Panc1 (cell line): Measurements from ENCODE around the gene S1PR5. TPM values are rescaled to one million over a fixed set of nuclear protein-coding genes. Genes with fewer than 3 reads are reported as not detected.

Experiments used
- ATAC-seq: fragments of 200-7000 bp; cut with Tn5 transposase; 2 replicates; pipeline ENCODE4 v1.9.1; 2020; ENCODE audit warnings: mild to moderate bottlenecking, moderate library complexity
- BruUV-seq: library from RNA; stranded (reverse); fragments of 400-500 nt; replicated peaks from 2 replicates; lab custom pipeline; 2021; lab: Mats Ljungman, UMichigan
- CTCF ChIA-PET: fragments of 300-600 bp; sonication (Branson Sonifier 250); formaldehyde crosslinking; loops from one replicate; lab custom pipeline; 2022; ENCODE audit warnings: antibody characterized with exemption; lab: Charles Lee
- POLR2A ChIA-PET: fragments of 300-600 bp; sonication (Branson Sonifier 250); formaldehyde crosslinking; loops from one replicate; lab custom pipeline; 2022; ENCODE audit warnings: antibody characterized with exemption; lab: Charles Lee
- DNase-seq: peaks from one replicate; pipeline ENCODE4 v3.0.0-alpha.2; 2010; ENCODE audit warnings: low read depth, low spot score
- H3K27ac ChIP-seq: 2 replicates; pipeline ENCODE4 v1.5.1; 2011; ENCODE audit warnings: mild to moderate bottlenecking, low read length, inconsistent platforms
- H3K27me3 ChIP-seq: fragments of 200-500 bp; sonication (Bioruptor generic); 2 replicates; pipeline ENCODE4 v1.6.0; 2014; ENCODE audit warnings: low read length, inconsistent platforms; ENCODE audit not compliant: control insufficient read depth, insufficient read depth
- H3K36me3 ChIP-seq: fragments of 200-500 bp; sonication (Bioruptor generic); 2 replicates; pipeline ENCODE4 v1.5.1; 2014; ENCODE audit warnings: inconsistent platforms, mild to moderate bottlenecking, low read length, moderate library complexity; ENCODE audit not compliant: control insufficient read depth, insufficient read depth
- H3K4me1 ChIP-seq: 2 replicates; pipeline ENCODE4 v1.5.1; 2011; ENCODE audit warnings: inconsistent platforms, mild to moderate bottlenecking, low read length, moderate library complexity; ENCODE audit not compliant: control insufficient read depth, insufficient read depth
- H3K4me3 ChIP-seq, 2 experiments: 2 replicates each; pipeline ENCODE4 v1.5.1; 2011 to 2012; ENCODE audit warnings: low read depth in 2 of 2, low read length in 2 of 2, mild to moderate bottlenecking in 2 of 2, inconsistent platforms in 1 of 2, moderate library complexity in 1 of 2
- H3K9me3 ChIP-seq: fragments of 200-500 bp; sonication (Bioruptor generic); 2 replicates; pipeline ENCODE4 v1.5.1; 2014; ENCODE audit warnings: low read depth, mild to moderate bottlenecking, inconsistent platforms, low read length, moderate library complexity; ENCODE audit not compliant: control insufficient read depth, insufficient read depth
- POLR2AphosphoS5 ChIP-seq: IDR thresholded peaks from 2 replicates; pipeline ENCODE4 v1.6.1; 2012; ENCODE audit warnings: mild to moderate bottlenecking, low read depth, low read length, moderate library complexity
- REST ChIP-seq, 2 experiments: IDR thresholded peaks; 2 replicates each; pipeline ENCODE4 v1.6.1; 2011 to 2012; ENCODE audit warnings: low read depth in 2 of 2, control low read depth in 1 of 2, low read length in 1 of 2, mild to moderate bottlenecking in 1 of 2, moderate library complexity in 1 of 2; ENCODE audit not compliant: insufficient read depth in 1 of 2
- SIN3A ChIP-seq: IDR thresholded peaks from 2 replicates; pipeline ENCODE4 v1.6.1; 2012; ENCODE audit warnings: low read depth, mild to moderate bottlenecking, low read length, moderate library complexity, borderline replicate concordance; ENCODE audit not compliant: insufficient read depth
- TCF7L2 ChIP-seq: IDR thresholded peaks from 2 replicates; pipeline ENCODE4 v1.6.1; 2011; ENCODE audit warnings: mild to moderate bottlenecking, low read depth, low read length, inconsistent platforms
- in situ Hi-C: cut with HindIII; loops from 2 replicates; pipeline ENCODE4 v1.10.0; 2016; ENCODE audit warnings: low sequenced_read_pairs, low pct_unique_long_range_greater_than_20kb
- intact Hi-C: fragments of 100-400 bp; cut with micrococcal nuclease; formaldehyde crosslinking; loops from one replicate; pipeline ENCODE4 v1.10.0; 2022; ENCODE audit not compliant: unreplicated experiment
- microRNA-seq: library from miRNA; unstranded; fragments of <30 nt; microRNA quantifications from one replicate; pipeline ENCODE4 v1.1.0, GENCODE V29; 2020; ENCODE audit not compliant: unreplicated experiment
- total RNA-seq: library from RNA; stranded (reverse); gene quantifications from one replicate; pipeline ENCODE4 v1.2.1, GENCODE V29; 2021; ENCODE audit not compliant: unreplicated experiment
- TF ChIP-seq, protein P1 (sequence below): fragments of 450-650 bp; IDR thresholded peaks from 2 replicates; pipeline ENCODE4 v1.5.1; 2017; ENCODE audit warnings: mild to moderate bottlenecking

Gene S1PR5
- total RNA-seq, 1 experiment from 2014 or later: 3.4 TPM

DNA sequence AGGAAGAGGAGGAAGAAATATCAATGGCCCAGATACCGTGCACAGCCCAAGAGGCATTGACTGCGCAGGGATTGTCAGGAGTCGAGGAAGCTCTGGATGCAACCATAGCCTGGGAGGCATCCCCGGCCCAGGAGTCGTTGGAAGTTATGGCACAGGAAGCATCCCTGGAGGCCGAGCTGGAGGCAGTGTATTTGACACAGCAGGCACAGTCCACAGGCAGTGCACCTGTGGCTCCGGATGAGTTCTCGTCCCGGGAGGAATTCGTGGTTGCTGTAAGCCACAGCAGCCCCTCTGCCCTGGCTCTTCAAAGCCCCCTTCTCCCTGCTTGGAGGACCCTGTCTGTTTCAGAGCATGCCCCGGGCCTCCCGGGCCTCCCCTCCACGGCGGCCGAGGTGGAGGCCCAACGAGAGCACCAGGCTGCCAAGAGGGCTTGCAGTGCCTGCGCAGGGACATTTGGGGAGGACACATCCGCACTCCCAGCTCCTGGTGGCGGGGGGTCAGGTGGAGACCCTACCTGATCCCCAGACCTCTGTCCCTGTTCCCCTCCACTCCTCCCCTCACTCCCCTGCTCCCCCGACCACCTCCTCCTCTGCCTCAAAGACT is 50.0 kb downstream of the S1PR5 start:
- DNase-seq: no peak
- POLR2A ChIA-PET: no interaction called here
- CTCF ChIA-PET: no interaction called here
- peak; percentile 58; the same call in 1 of the 2 replicates for ATAC-seq
- H3K27me3 ChIP-seq: no peaks in the 10 kb centered on the region
- H3K36me3 ChIP-seq: no peaks in the 10 kb centered on the region
- no peak for TF ChIP-seq POLR2AphosphoS5
- TF ChIP-seq SIN3A: no peak
- TF ChIP-seq REST (IDR thresholded peaks at IDR 0.05; ENCODE audit: insufficient read depth in 1 of 2, low read depth in 2 of 2, low read length in 1 of 2): no peak
- intact Hi-C loops (no loop called here), in situ Hi-C loops (no loop called here)
- no peak overlapping the region for H3K27ac ChIP-seq
- H3K9me3 ChIP-seq: no peaks in the 10 kb centered on the region
- H3K4me1 ChIP-seq: no peaks in the 10 kb centered on the region
- no TSS peak for BruUV-seq
- H3K4me3 ChIP-seq: no peak overlapping the region

GRCh38 chr19:10464456-10464855 is 52.8 kb downstream of the S1PR5 start:
- ChIA-PET CTCF (no interaction called here), POLR2A (no interaction called here)
- H3K36me3 ChIP-seq: no peaks in the 10 kb centered on the region
- DNase-seq (no peak), ATAC-seq (no peak)
- TF ChIP-seq, protein P1, sequence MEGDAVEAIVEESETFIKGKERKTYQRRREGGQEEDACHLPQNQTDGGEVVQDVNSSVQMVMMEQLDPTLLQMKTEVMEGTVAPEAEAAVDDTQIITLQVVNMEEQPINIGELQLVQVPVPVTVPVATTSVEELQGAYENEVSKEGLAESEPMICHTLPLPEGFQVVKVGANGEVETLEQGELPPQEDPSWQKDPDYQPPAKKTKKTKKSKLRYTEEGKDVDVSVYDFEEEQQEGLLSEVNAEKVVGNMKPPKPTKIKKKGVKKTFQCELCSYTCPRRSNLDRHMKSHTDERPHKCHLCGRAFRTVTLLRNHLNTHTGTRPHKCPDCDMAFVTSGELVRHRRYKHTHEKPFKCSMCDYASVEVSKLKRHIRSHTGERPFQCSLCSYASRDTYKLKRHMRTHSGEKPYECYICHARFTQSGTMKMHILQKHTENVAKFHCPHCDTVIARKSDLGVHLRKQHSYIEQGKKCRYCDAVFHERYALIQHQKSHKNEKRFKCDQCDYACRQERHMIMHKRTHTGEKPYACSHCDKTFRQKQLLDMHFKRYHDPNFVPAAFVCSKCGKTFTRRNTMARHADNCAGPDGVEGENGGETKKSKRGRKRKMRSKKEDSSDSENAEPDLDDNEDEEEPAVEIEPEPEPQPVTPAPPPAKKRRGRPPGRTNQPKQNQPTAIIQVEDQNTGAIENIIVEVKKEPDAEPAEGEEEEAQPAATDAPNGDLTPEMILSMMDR: no peak
- TF ChIP-seq REST (IDR thresholded peaks at IDR 0.05; ENCODE audit: insufficient read depth in 1 of 2, low read depth in 2 of 2, low read length in 1 of 2): no peak
- TF ChIP-seq SIN3A: no peak
- TF ChIP-seq POLR2AphosphoS5: no peak
- no peak for TF ChIP-seq TCF7L2
- intact Hi-C loops: no loop called here
- no TSS peak for BruUV-seq
- H3K4me1 ChIP-seq: no peaks in the 10 kb centered on the region
- no peaks in the 10 kb centered on the region for H3K27me3 ChIP-seq
- H3K4me3 ChIP-seq: no peak overlapping the region
- H3K27ac ChIP-seq: no peak overlapping the region
- in situ Hi-C loops: no loop called here
- no peaks in the 10 kb centered on the region for H3K9me3 ChIP-seq

Small RNA genes lying within 50 kb of the gene (microRNA-seq; reads per million reads assigned to microRNA genes)
- gene MIR1238: not detected

Other genes starting within 250 kb of the S1PR5 start
- gene ICAM1, start 246.3 kb downstream of the S1PR5 start, total RNA-seq: 136 TPM
- 2.8 TPM for gene ICAM4, start 230.5 kb downstream of the S1PR5 start, total RNA-seq
- 19.5 TPM for gene ICAM5, start 227.5 kb downstream of the S1PR5 start, total RNA-seq
- 1.3 TPM for gene ZGLP1, start 207.6 kb downstream of the S1PR5 start, total RNA-seq
- 25.5 TPM for gene FDX2, start 201.4 kb downstream of the S1PR5 start, total RNA-seq
- 55.6 TPM for gene RAVER1, start 183.9 kb downstream of the S1PR5 start, total RNA-seq
- 10.5 TPM for gene ICAM3, start 177.8 kb downstream of the S1PR5 start, total RNA-seq
- 104 TPM for gene TYK2, start 136.9 kb downstream of the S1PR5 start, total RNA-seq
- gene CDC37, start 113.9 kb downstream of the S1PR5 start, total RNA-seq: 162 TPM
- 25.8 TPM for gene PDE4A, start 96.9 kb downstream of the S1PR5 start, total RNA-seq
- 102 TPM for gene KEAP1, start 14.1 kb downstream of the S1PR5 start, total RNA-seq
- 28.0 TPM for gene ATG4D, start 26.5 kb upstream of the S1PR5 start, total RNA-seq
- 34.5 TPM for gene KRI1, start 48.6 kb upstream of the S1PR5 start, total RNA-seq
- gene CDKN2D, start 51.5 kb upstream of the S1PR5 start, total RNA-seq: 7.3 TPM
- gene AP1M2, start 69.9 kb upstream of the S1PR5 start, total RNA-seq: 10.1 TPM
- gene SLC44A2, start 108.1 kb upstream of the S1PR5 start, total RNA-seq: 31.5 TPM
- gene ILF3, start 136.9 kb upstream of the S1PR5 start, total RNA-seq: 365 TPM
- gene QTRT1, start 184.0 kb upstream of the S1PR5 start, total RNA-seq: 69.9 TPM
- 125 TPM for gene DNM2, start 200.6 kb upstream of the S1PR5 start, total RNA-seq